K562 (cell line): ENCODE measurements around the gene DNAAF2. TPM values are rescaled to one million over a fixed set of nuclear protein-coding genes. Genes with fewer than 3 reads are reported as not detected.

ENCODE experiments used
- ERF ChIP-seq: fragments of 450-650 bp; formaldehyde crosslinking; IDR thresholded peaks from 2 replicates; pipeline ENCODE4 v1.4.0; 2020; ENCODE audit warnings: mild to moderate bottlenecking, mixed read lengths
- GABPA ChIP-seq: fragments of 200-800 bp; sonication (Bioruptor generic); conservative IDR thresholded peaks from 2 replicates; pipeline ENCODE4 v1.6.1; 2016; ENCODE audit warnings: low read depth, missing genetic modification characterization, missing compliant biosample characterization
- HDAC1 ChIP-seq, 2 experiments: fragments of 450-650 bp; IDR thresholded peaks; 2 replicates each; pipeline ENCODE4 v1.6.1; 2016 to 2017; ENCODE audit warnings: inconsistent platforms in 1 of 2, mild to moderate bottlenecking in 1 of 2, moderate library complexity in 1 of 2
- MAFF ChIP-seq: IDR thresholded peaks from 2 replicates; pipeline ENCODE4 v1.6.1; 2012; ENCODE audit warnings: low read length, improper control_type of control experiment
- NR1H2 ChIP-seq: sonication (generic); formaldehyde crosslinking; IDR thresholded peaks from 2 replicates; pipeline ENCODE4 v1.4.0; 2020; ENCODE audit warnings: mild to moderate bottlenecking, missing genetic modification reagents
- NR3C1 ChIP-seq: sonication (generic); formaldehyde crosslinking; IDR thresholded peaks from 2 replicates; pipeline ENCODE4 v1.8.1; 2022; ENCODE audit warnings: missing genetic modification reagents
- POLR2AphosphoS2 ChIP-seq: IDR thresholded peaks from 2 replicates; pipeline ENCODE4 v1.6.1; 2012; ENCODE audit warnings: low read length, improper control_type of control experiment
- RFX7 ChIP-seq: fragments of 250-450 bp; sonication (Bioruptor Pico); IDR thresholded peaks from 2 replicates; pipeline ENCODE4 v1.5.1; 2021; ENCODE audit warnings: mild to moderate bottlenecking
- ZNF134 ChIP-seq: fragments of 250-450 bp; sonication (Bioruptor Pico); conservative IDR thresholded peaks from 2 replicates; pipeline ENCODE4 v1.4.0; 2020
- ZNF764 ChIP-seq: fragments of 250-450 bp; sonication (Bioruptor Pico); IDR thresholded peaks from 2 replicates; pipeline ENCODE4 v1.4.0; 2020; ENCODE audit warnings: low read depth, mild to moderate bottlenecking, moderate library complexity
- polyA plus RNA-seq, 8 experiments: library from polyadenylated mRNA; depleted of rRNA in 4 of 8; stranded (reverse) in 5 of 8; unstranded in 3 of 8; fragments of >200 nt; fragmentation: Nextera tagmentation in 2 of 8; fragmentation: Illumina TruSeq in 1 of 8; extraction: Ambion mirVana in 2 of 8; extraction: Trizol in 1 of 8; gene quantifications; 2 replicates each; pipeline versions ENCODE4 v1.2.1 to v1.2.3, GENCODE V29; 2011 to 2014; ENCODE audit warnings: inconsistent platforms in 1 of 8, missing spikeins in 1 of 8
- total RNA-seq, 7 experiments: library from RNA; depleted of rRNA in 6 of 7; stranded (reverse); fragments of >200 nt in 6 of 7; fragmentation: Illumina TruSeq in 2 of 7; extraction: Trizol in 2 of 7; gene quantifications; 2 replicates each; pipeline versions ENCODE4 v1.2.1 to v1.2.3, GENCODE V29; 2011 to 2021; ENCODE audit warnings: low replicate concordance in 1 of 7
- TF ChIP-seq, protein P1 (sequence below): sonication (generic); formaldehyde crosslinking; IDR thresholded peaks from 2 replicates; pipeline ENCODE4 v1.8.1; 2023; ENCODE audit warnings: mild to moderate bottlenecking, missing genetic modification reagents
- TF ChIP-seq, protein P2 (sequence below): IDR thresholded peaks from 2 replicates; pipeline ENCODE4 v1.6.1; 2016; ENCODE audit warnings: missing genetic modification characterization, missing compliant biosample characterization
- TF ChIP-seq, protein P3 (sequence below): IDR thresholded peaks from 2 replicates; pipeline ENCODE4 v1.6.1; 2011; ENCODE audit warnings: borderline replicate concordance, low read depth, mild to moderate bottlenecking, moderate library complexity, low read length; ENCODE audit not compliant: insufficient read depth, poor library complexity, severe bottlenecking
- TF ChIP-seq, protein P4 (sequence below): IDR thresholded peaks from 3 replicates; pipeline ENCODE4 v1.6.1; 2011; ENCODE audit warnings: borderline replicate concordance, mild to moderate bottlenecking, moderate library complexity; ENCODE audit not compliant: insufficient read length; ENCODE audit errors: extremely low read depth

DNAAF2 gene
- total and polyA plus RNA-seq, 9 of the 15 experiments (the other 6 are each of a cell fraction or from before 2014, with no cell fraction given): 2.4 to 14.6 (median 11.1) TPM

DNA sequence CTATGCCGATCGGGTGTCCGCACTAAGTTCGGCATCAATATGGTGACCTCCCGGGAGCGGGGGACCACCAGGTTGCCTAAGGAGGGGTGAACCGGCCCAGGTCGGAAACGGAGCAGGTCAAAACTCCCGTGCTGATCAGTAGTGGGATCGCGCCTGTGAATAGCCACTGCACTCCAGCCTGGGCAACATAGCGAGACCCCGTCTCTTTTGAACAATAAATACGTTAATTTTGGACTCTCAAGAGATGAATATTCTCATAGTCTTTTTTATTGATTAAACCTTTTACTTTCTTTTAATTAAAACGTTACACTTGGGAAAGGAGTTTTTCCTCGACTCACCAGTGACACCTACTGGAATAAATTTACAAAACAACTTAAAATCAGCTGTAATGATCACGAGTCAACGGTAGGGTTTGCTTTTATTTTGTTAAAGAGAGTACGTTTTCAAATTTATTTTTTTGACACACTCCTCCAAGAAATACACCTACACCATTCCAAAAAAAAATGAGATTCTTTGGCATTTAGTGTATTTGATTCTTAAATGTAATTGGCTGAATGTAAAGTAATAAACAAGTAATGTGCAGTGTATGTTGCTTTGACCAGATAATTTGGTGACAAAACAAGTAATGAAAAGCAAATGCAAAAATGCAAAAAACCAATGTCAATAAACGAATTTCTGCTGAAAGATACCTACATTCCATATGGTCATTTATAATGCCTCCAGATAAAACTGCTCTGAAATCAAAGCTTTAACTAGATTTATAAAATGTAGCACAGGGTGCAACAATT is 48.2 kb downstream of the DNAAF2 start (continued):
- TF ChIP-seq, protein P1, sequence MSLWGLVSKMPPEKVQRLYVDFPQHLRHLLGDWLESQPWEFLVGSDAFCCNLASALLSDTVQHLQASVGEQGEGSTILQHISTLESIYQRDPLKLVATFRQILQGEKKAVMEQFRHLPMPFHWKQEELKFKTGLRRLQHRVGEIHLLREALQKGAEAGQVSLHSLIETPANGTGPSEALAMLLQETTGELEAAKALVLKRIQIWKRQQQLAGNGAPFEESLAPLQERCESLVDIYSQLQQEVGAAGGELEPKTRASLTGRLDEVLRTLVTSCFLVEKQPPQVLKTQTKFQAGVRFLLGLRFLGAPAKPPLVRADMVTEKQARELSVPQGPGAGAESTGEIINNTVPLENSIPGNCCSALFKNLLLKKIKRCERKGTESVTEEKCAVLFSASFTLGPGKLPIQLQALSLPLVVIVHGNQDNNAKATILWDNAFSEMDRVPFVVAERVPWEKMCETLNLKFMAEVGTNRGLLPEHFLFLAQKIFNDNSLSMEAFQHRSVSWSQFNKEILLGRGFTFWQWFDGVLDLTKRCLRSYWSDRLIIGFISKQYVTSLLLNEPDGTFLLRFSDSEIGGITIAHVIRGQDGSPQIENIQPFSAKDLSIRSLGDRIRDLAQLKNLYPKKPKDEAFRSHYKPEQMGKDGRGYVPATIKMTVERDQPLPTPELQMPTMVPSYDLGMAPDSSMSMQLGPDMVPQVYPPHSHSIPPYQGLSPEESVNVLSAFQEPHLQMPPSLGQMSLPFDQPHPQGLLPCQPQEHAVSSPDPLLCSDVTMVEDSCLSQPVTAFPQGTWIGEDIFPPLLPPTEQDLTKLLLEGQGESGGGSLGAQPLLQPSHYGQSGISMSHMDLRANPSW (CRISPR knock-in tag): no peak
- TF ChIP-seq HDAC1 (IDR thresholded peaks at IDR 0.05) (no peak; a peak in 1 of 4 replicates), NR1H2 (CRISPR knock-in tag) (no peak), ZNF134 (CRISPR knock-in tag) (no peak), RFX7 (CRISPR knock-in tag) (no peak), MAFF (no peak), ZNF764 (CRISPR knock-in tag) (peak; percentile 78), GABPA (tag) (peak; percentile 39; the same call in 1 of the 2 replicates), ERF (CRISPR knock-in tag) (no peak), NR3C1 (CRISPR knock-in tag) (no peak), POLR2AphosphoS2 (no peak)
- TF ChIP-seq, protein P2, sequence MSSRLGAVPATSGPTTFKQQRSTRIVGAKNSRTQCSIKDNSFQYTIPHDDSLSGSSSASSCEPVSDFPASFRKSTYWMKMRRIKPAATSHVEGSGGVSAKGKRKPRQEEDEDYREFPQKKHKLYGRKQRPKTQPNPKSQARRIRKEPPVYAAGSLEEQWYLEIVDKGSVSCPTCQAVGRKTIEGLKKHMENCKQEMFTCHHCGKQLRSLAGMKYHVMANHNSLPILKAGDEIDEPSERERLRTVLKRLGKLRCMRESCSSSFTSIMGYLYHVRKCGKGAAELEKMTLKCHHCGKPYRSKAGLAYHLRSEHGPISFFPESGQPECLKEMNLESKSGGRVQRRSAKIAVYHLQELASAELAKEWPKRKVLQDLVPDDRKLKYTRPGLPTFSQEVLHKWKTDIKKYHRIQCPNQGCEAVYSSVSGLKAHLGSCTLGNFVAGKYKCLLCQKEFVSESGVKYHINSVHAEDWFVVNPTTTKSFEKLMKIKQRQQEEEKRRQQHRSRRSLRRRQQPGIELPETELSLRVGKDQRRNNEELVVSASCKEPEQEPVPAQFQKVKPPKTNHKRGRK: 0 out of 2 replicates have a peak, but pooled peaks have one; percentile 14
- TF ChIP-seq, protein P3, sequence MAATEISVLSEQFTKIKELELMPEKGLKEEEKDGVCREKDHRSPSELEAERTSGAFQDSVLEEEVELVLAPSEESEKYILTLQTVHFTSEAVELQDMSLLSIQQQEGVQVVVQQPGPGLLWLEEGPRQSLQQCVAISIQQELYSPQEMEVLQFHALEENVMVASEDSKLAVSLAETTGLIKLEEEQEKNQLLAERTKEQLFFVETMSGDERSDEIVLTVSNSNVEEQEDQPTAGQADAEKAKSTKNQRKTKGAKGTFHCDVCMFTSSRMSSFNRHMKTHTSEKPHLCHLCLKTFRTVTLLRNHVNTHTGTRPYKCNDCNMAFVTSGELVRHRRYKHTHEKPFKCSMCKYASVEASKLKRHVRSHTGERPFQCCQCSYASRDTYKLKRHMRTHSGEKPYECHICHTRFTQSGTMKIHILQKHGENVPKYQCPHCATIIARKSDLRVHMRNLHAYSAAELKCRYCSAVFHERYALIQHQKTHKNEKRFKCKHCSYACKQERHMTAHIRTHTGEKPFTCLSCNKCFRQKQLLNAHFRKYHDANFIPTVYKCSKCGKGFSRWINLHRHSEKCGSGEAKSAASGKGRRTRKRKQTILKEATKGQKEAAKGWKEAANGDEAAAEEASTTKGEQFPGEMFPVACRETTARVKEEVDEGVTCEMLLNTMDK: no peak
- TF ChIP-seq, protein P4, sequence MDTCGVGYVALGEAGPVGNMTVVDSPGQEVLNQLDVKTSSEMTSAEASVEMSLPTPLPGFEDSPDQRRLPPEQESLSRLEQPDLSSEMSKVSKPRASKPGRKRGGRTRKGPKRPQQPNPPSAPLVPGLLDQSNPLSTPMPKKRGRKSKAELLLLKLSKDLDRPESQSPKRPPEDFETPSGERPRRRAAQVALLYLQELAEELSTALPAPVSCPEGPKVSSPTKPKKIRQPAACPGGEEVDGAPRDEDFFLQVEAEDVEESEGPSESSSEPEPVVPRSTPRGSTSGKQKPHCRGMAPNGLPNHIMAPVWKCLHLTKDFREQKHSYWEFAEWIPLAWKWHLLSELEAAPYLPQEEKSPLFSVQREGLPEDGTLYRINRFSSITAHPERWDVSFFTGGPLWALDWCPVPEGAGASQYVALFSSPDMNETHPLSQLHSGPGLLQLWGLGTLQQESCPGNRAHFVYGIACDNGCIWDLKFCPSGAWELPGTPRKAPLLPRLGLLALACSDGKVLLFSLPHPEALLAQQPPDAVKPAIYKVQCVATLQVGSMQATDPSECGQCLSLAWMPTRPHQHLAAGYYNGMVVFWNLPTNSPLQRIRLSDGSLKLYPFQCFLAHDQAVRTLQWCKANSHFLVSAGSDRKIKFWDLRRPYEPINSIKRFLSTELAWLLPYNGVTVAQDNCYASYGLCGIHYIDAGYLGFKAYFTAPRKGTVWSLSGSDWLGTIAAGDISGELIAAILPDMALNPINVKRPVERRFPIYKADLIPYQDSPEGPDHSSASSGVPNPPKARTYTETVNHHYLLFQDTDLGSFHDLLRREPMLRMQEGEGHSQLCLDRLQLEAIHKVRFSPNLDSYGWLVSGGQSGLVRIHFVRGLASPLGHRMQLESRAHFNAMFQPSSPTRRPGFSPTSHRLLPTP: peak; percentile 59
